PC-3 (cell line): ENCODE data around the gene MUC6. TPM values are rescaled to one million over a fixed set of nuclear protein-coding genes. Genes with fewer than 3 reads are reported as not detected.
A peak's percentile ranks its signal among the peaks of the same experiment; 100 is the strongest.

ENCODE experiments used
- ATAC-seq: fragments of 200-7000 bp; cut with Tn5 transposase; 2 replicates; pipeline ENCODE4 v1.9.1; 2020; ENCODE audit warnings: mild to moderate bottlenecking, moderate library complexity
- BruUV-seq: library from RNA; stranded (reverse); fragments of 400-500 nt; replicated peaks from 2 replicates; lab custom pipeline; 2021; lab: Mats Ljungman, UMichigan
- CTCF ChIA-PET: fragments of 300-600 bp; sonication (Branson Sonifier 250); formaldehyde crosslinking; loops from one replicate; lab custom pipeline; 2022; ENCODE audit warnings: antibody characterized with exemption; lab: Charles Lee
- POLR2A ChIA-PET: fragments of 300-600 bp; sonication (Branson Sonifier 250); formaldehyde crosslinking; loops from one replicate; lab custom pipeline; 2022; ENCODE audit warnings: antibody characterized with exemption; ENCODE audit not compliant: unreplicated experiment; lab: Charles Lee
- DNase-seq: peaks from one replicate; pipeline ENCODE4 v3.0.0-alpha.2; 2015
- H2AFZ ChIP-seq: fragments of 300-600 bp; sonication (generic); 2 replicates; pipeline ENCODE4 v1.6.0; 2016; ENCODE audit warnings: antibody characterized with exemption, low read length
- H3F3A ChIP-seq: fragments of 300-600 bp; sonication (generic); one replicate; pipeline ENCODE4 v1.6.0; 2017; ENCODE audit warnings: antibody characterized with exemption, low read length, control low read depth, mild to moderate bottlenecking; ENCODE audit not compliant: unreplicated experiment
- H3K27ac ChIP-seq: fragments of 300-600 bp; sonication (generic); 2 replicates; pipeline ENCODE4 v1.5.1; 2016; ENCODE audit warnings: mild to moderate bottlenecking, low read length
- H3K27me3 ChIP-seq: fragments of 300-600 bp; sonication (generic); 2 replicates; pipeline ENCODE4 v1.6.1; 2016; ENCODE audit warnings: low read length, mixed read lengths
- H3K36me3 ChIP-seq: fragments of 300-600 bp; sonication (generic); 2 replicates; pipeline ENCODE4 v1.6.1; 2016; ENCODE audit warnings: low read depth, mixed run types, low read length, mixed read lengths
- H3K4me1 ChIP-seq: fragments of 300-600 bp; sonication (generic); 2 replicates; pipeline ENCODE4 v1.5.1; 2016; ENCODE audit warnings: low read length; ENCODE audit not compliant: insufficient read depth
- H3K4me2 ChIP-seq: fragments of 300-600 bp; sonication (generic); 2 replicates; pipeline ENCODE4 v1.6.0; 2016; ENCODE audit warnings: low read length
- H3K4me3 ChIP-seq: fragments of 300-600 bp; sonication (generic); 2 replicates; pipeline ENCODE4 v1.5.1; 2016; ENCODE audit warnings: mild to moderate bottlenecking, low read length, mixed read lengths
- H3K79me2 ChIP-seq: fragments of 300-600 bp; sonication (generic); 2 replicates; pipeline ENCODE4 v1.6.1; 2017; ENCODE audit warnings: low read length, mixed read lengths
- H3K9ac ChIP-seq: fragments of 300-600 bp; sonication (generic); 2 replicates; pipeline ENCODE4 v1.6.0; 2016; ENCODE audit warnings: mild to moderate bottlenecking, low read length
- H3K9me2 ChIP-seq: fragments of 300-600 bp; sonication (generic); replicated peaks from 2 replicates; pipeline ENCODE4 v1.6.1; 2016; ENCODE audit warnings: mixed run types, low read length, mixed read lengths
- H3K9me3 ChIP-seq: fragments of 300-600 bp; sonication (generic); 2 replicates; pipeline ENCODE4 v1.6.1; 2016; ENCODE audit warnings: low read length, mixed read lengths
- H4K20me1 ChIP-seq: fragments of 300-600 bp; sonication (generic); 2 replicates; pipeline ENCODE4 v1.6.1; 2016; ENCODE audit warnings: low read length, mixed read lengths
- EZH2 ChIP-seq: fragments of 300-600 bp; sonication (generic); IDR thresholded peaks from one replicate; pipeline ENCODE4 v1.6.1; 2017; ENCODE audit warnings: antibody characterized with exemption, mild to moderate bottlenecking, low read length; ENCODE audit not compliant: unreplicated experiment
- EZH2phosphoT487 ChIP-seq: fragments of 300-600 bp; sonication (generic); IDR thresholded peaks from 2 replicates; pipeline ENCODE4 v1.6.1; 2018; ENCODE audit warnings: mild to moderate bottlenecking, antibody characterized with exemption, low read length, borderline replicate concordance
- intact Hi-C: fragments of 100-400 bp; cut with micrococcal nuclease; formaldehyde crosslinking; loops from 2 replicates; pipeline ENCODE4 v1.9.0; 2023
- total RNA-seq: library from RNA; depleted of rRNA; stranded (reverse); fragments of >200 nt; gene quantifications from 2 replicates; pipeline ENCODE4 v1.2.3, GENCODE V29; 2014
- TF ChIP-seq, protein P1 (sequence below): fragments of 300-600 bp; sonication (generic); conservative IDR thresholded peaks from 2 replicates; pipeline ENCODE4 v1.5.1; 2017; ENCODE audit warnings: antibody characterized with exemption, low read depth, mild to moderate bottlenecking, low read length

The MUC6 gene
- total RNA-seq, 1 experiment from 2014 or later: 0.18 TPM

DNA sequence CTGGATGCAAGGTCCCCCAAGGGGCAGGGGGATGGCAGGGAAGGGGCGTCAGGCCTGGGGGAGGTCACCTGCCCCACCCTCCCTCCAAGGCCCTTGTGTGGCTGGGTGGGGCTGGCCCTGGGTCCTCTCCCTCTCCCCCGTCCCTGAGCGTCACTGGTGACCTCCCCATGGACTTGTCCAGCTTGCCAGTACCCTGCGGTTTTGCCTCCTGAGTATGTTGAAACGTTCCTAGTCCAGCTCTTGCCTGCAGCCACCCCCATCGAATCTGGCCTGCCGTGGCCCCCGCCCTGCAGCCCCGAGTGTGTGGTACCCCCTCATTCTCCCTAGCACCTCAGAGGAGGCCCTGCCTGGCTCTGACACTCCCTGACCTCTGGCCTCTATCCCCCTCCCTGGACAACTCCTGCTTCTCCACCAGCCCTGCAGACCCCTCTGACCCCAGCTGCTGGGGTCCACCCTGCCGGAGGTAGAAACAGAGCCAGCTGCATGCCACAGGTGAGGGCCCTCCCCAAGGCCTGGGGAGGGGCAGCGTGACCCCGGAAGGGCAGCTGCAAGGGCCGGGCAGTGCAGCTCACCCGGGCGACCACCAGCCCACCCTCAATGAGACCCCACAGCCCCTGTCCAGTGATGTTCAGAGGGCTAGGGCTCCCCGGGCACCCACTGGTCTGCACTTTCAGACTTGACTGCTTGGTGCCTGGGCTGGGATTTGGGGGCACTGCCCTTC is 4.1 kb upstream of the MUC6 start:
- no peaks in the 10 kb centered on the region for H3F3A ChIP-seq
- H3K9ac ChIP-seq: peak overlapping the region; percentile 63
- ATAC-seq: peak; percentile 59
- no peak overlapping the region for H3K4me3 ChIP-seq
- DNase-seq: peak; percentile 41
- H3K36me3 ChIP-seq: no peaks in the 10 kb centered on the region
- CTCF ChIA-PET: interaction anchor here (0.7 kb wide), 1 partner anchor 86 kb away, joined by 5 read pairs; no protein-coding TSS in a partner anchor
- H3K9me2 ChIP-seq: no peaks in the 10 kb centered on the region
- H3K27ac ChIP-seq: peak overlapping the region; percentile 73
- H3K27me3 ChIP-seq: no peaks in the 10 kb centered on the region
- TF ChIP-seq, protein P1, sequence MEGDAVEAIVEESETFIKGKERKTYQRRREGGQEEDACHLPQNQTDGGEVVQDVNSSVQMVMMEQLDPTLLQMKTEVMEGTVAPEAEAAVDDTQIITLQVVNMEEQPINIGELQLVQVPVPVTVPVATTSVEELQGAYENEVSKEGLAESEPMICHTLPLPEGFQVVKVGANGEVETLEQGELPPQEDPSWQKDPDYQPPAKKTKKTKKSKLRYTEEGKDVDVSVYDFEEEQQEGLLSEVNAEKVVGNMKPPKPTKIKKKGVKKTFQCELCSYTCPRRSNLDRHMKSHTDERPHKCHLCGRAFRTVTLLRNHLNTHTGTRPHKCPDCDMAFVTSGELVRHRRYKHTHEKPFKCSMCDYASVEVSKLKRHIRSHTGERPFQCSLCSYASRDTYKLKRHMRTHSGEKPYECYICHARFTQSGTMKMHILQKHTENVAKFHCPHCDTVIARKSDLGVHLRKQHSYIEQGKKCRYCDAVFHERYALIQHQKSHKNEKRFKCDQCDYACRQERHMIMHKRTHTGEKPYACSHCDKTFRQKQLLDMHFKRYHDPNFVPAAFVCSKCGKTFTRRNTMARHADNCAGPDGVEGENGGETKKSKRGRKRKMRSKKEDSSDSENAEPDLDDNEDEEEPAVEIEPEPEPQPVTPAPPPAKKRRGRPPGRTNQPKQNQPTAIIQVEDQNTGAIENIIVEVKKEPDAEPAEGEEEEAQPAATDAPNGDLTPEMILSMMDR: no peak
- no peak for TF ChIP-seq EZH2
- no peak for TF ChIP-seq EZH2phosphoT487
- BruUV-seq: no TSS peak
- 0 out of 2 replicates have a peak overlapping the region, but pooled peaks have one; percentile 26 for H2AFZ ChIP-seq
- no peaks in the 10 kb centered on the region for H3K79me2 ChIP-seq
- H4K20me1 ChIP-seq: no peaks in the 10 kb centered on the region
- H3K9me3 ChIP-seq: no peaks in the 10 kb centered on the region
- intact Hi-C loops: no loop called here
- H3K4me2 ChIP-seq: peak overlapping the region; percentile 33
- POLR2A ChIA-PET: interaction anchor here (0.5 kb wide), 1 partner anchor 14 kb away, joined by 4 read pairs; no protein-coding TSS in a partner anchor
- peaks cover 26% of the 10 kb centered on the region for H3K4me1 ChIP-seq

DNA sequence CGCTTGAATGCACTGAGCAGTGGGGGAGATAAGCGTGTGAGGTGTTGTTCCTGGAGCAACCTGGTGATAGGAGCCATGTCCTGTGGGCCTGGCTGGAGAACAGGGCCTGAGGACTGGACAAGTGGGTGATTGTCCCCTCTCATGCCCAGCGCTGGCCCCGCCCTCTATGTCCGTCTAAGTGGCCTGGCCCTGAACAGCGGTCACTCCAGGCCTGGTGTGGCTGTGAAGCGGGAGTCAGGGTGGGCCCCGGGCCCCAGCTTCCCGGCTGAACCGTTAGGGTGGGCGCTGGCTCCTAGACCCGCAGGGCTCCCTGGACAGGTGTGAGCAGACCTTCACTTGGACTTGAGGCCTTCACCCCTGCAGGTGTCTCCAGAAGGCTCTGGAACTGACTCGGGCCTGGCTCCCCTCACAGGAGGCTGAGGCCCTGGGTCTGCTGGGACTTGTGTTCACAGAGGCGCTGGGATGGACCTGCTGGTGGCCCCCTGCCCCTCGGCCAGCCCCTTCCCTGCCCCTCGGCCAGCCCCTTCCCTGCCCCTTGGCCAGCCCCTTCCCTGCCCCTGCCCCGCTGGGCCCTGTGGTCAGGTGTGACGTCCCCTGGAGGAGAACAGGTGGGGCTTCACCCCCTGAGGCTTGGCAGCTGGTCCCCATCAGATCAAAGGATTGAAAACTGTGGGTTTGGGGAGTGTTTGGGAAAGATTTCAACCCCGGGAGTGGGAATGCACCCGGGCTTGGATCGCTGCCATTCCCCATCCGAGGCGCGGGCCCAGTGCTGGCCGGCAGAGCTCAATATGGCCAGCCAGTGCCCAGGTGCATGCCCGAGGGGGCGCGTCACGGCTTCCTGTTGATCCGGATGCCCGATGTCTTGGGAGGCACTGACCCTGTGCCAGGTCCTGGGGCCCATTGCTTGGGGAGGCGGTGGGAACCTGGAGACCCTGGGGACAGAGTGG is 3.2 kb upstream of the MUC6 start:
- Histone ChIP-seq H4K20me1 (no peaks in the 10 kb centered on the region), H3K9me3 (no peaks in the 10 kb centered on the region), H2AFZ (0 out of 2 replicates have a peak overlapping the region, but pooled peaks have one; percentile 26), H3K9me2 (no peaks in the 10 kb centered on the region), H3K27me3 (no peaks in the 10 kb centered on the region), H3K9ac (peak overlapping the region; percentile 63), H3K27ac (peak overlapping the region; percentile 73), H3K4me3 (no peak overlapping the region), H3K36me3 (no peaks in the 10 kb centered on the region), H3K79me2 (no peaks in the 10 kb centered on the region), H3K4me2 (peak overlapping the region; percentile 33), H3K4me1 (peaks cover 26% of the 10 kb centered on the region), H3F3A (no peaks in the 10 kb centered on the region)
- DNase-seq (peak; percentile 72), ATAC-seq (peak; percentile 70)
- no peak for TF ChIP-seq EZH2phosphoT487
- no peak for TF ChIP-seq EZH2
- TF ChIP-seq, protein P1: no peak
- CTCF ChIA-PET: interaction anchor here (0.7 kb wide), 1 partner anchor 85 kb away, joined by 5 read pairs; no protein-coding TSS in a partner anchor
- intact Hi-C loops: no loop called here
- BruUV-seq: TSS peak; percentile 22
- POLR2A ChIA-PET: interaction anchor here (0.5 kb wide), 1 partner anchor 15 kb away, joined by 4 read pairs; no protein-coding TSS in a partner anchor
